Measurements from ENCODE around the gene MTCL3.

MTCL3 gene

DNA sequence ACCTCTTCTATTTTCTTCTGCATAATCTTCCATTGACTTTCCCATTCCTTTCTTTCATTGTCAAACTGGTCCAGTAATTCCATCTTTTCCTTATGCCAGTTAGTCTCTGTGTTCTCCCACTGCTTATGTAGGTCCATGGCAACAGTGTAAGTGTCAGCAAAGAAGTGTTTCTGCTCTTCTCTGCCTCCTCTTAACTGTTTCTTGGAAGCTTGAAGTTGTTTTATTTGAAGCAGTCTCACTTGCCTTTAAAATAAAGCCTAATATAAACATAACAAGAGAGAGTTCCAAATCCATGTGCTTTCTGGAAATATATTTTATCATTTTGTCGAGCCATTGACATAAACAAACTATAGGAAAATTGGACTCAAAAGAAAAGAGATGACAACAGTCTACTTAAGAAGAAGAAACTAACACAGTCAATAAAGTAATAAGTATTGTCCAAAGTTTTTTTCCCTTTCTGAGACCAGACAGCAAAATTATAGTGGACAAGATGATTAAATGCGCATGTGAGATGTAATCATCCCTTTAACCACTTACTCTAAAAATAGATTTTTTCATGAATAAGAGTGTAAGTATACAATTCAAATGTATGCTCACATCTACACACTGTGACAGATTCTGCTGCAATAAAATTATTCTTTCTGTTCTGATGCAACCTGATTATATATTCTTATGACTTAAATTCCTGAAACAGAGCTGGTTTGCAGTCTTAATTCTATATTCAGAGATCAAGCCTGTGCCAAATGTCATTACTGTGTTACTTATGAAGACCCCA is 65.1 kb downstream of the MTCL3 start:
- Histone ChIP-seq H3K4me1 (ENCODE audit: insufficient read depth) (peaks cover 3% of the 10 kb centered on the region), H3K9me2 (replicated peaks; ENCODE audit: insufficient read depth) (no peaks in the 10 kb centered on the region), H3K4me2 (peak overlapping the region; percentile 7), H3K27ac (peak overlapping the region; percentile 16), H3K79me2 (no peaks in the 10 kb centered on the region), H4K20me1 (ENCODE audit: insufficient read depth, poor library complexity, severe bottlenecking) (no peaks in the 10 kb centered on the region), H2AFZ (no peak overlapping the region), H3K9me3 (ENCODE audit: low read depth) (no peaks in the 10 kb centered on the region), H3K4me3 (no peak overlapping the region), H3K27me3 (no peaks in the 10 kb centered on the region), H3K36me3 (replicated peaks; ENCODE audit: insufficient read depth, low read depth) (no peaks in the 10 kb centered on the region)
- 62% methylated on average over 2 of the region's 2 CpGs for WGBS (ENCODE audit: low lambda C conversion rate, missing lambda C conversion rate)
- no peak for DNase-seq (ENCODE audit: low spot score)
- TF ChIP-seq EZH2phosphoT487 (IDR thresholded peaks at IDR 0.05; ENCODE audit: low read depth, severe bottlenecking, unreplicated experiment) (no peak), EZH2 (IDR thresholded peaks at IDR 0.05; ENCODE audit: borderline replicate concordance) (no peak)
- TF ChIP-seq, protein P1, sequence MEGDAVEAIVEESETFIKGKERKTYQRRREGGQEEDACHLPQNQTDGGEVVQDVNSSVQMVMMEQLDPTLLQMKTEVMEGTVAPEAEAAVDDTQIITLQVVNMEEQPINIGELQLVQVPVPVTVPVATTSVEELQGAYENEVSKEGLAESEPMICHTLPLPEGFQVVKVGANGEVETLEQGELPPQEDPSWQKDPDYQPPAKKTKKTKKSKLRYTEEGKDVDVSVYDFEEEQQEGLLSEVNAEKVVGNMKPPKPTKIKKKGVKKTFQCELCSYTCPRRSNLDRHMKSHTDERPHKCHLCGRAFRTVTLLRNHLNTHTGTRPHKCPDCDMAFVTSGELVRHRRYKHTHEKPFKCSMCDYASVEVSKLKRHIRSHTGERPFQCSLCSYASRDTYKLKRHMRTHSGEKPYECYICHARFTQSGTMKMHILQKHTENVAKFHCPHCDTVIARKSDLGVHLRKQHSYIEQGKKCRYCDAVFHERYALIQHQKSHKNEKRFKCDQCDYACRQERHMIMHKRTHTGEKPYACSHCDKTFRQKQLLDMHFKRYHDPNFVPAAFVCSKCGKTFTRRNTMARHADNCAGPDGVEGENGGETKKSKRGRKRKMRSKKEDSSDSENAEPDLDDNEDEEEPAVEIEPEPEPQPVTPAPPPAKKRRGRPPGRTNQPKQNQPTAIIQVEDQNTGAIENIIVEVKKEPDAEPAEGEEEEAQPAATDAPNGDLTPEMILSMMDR (IDR thresholded peaks at IDR 0.05; ENCODE audit: poor library complexity) = no peak

DNA sequence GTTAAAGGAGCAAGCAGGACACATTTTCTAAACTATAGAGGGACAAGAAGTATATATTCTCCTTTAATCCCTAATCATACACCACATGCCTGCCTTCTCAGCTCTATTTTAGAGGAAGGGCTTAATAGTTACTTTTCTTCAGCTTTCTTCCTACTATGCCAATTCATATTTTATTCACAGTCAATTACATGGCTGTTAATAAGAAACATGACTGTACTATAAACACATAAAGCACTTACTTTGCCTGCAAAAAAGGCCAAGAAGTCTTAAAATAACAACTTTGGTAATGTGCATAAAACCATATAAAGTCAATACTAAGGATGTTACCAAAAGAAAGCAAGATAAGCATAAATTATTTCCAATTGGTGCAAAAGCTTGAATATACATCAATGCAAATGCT is 66.3 kb downstream of the MTCL3 start:
- Histone ChIP-seq H3K27me3 (no peaks in the 10 kb centered on the region), H4K20me1 (ENCODE audit: insufficient read depth, poor library complexity, severe bottlenecking) (no peaks in the 10 kb centered on the region), H3K4me1 (ENCODE audit: insufficient read depth) (peaks cover 3% of the 10 kb centered on the region), H3K9me2 (replicated peaks; ENCODE audit: insufficient read depth) (no peaks in the 10 kb centered on the region), H2AFZ (no peak overlapping the region), H3K79me2 (no peaks in the 10 kb centered on the region), H3K4me3 (no peak overlapping the region), H3K36me3 (replicated peaks; ENCODE audit: insufficient read depth, low read depth) (no peaks in the 10 kb centered on the region), H3K9me3 (ENCODE audit: low read depth) (no peaks in the 10 kb centered on the region), H3K27ac (no peak overlapping the region), H3K4me2 (peak overlapping the region; percentile 7)
- TF ChIP-seq EZH2 (IDR thresholded peaks at IDR 0.05; ENCODE audit: borderline replicate concordance) (no peak), EZH2phosphoT487 (IDR thresholded peaks at IDR 0.05; ENCODE audit: low read depth, severe bottlenecking, unreplicated experiment) (no peak)
- TF ChIP-seq, protein P1 (IDR thresholded peaks at IDR 0.05; ENCODE audit: poor library complexity) = no peak
- no peak for DNase-seq (ENCODE audit: low spot score)

DNA sequence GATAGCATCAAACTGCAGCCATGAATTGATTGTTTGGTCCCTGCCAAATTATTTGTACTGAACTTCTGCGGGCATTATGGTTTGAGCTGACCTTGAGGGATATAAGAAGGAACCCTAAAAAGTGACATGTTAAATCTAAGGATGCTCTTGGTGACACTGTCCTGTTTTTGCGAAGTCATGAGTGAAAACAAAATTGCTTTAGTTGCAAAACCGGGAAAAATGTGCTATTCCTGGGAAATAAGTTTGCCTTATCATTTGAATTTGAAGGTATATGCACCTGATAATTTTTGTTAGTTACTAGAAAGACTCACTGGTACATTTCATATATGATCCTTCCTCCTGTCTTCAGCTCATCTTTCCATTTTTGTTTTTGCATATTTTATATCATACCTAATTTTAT is 67.7 kb downstream of the MTCL3 start:
- Histone ChIP-seq H3K4me1 (ENCODE audit: insufficient read depth) (peaks cover 3% of the 10 kb centered on the region), H2AFZ (no peak overlapping the region), H3K4me3 (no peak overlapping the region), H3K4me2 (no peak overlapping the region), H3K36me3 (replicated peaks; ENCODE audit: insufficient read depth, low read depth) (no peaks in the 10 kb centered on the region), H3K9me3 (ENCODE audit: low read depth) (no peaks in the 10 kb centered on the region), H3K9me2 (replicated peaks; ENCODE audit: insufficient read depth) (no peaks in the 10 kb centered on the region), H3K27me3 (no peaks in the 10 kb centered on the region), H3K79me2 (no peaks in the 10 kb centered on the region), H3K27ac (no peak overlapping the region), H4K20me1 (ENCODE audit: insufficient read depth, poor library complexity, severe bottlenecking) (no peaks in the 10 kb centered on the region)
- DNase-seq (ENCODE audit: low spot score) = no peak
- 98% methylated on average over 3 of the region's 3 CpGs for WGBS (ENCODE audit: low lambda C conversion rate, missing lambda C conversion rate)
- TF ChIP-seq EZH2 (IDR thresholded peaks at IDR 0.05; ENCODE audit: borderline replicate concordance) = no peak
- TF ChIP-seq, protein P1 (IDR thresholded peaks at IDR 0.05; ENCODE audit: poor library complexity) = no peak

DNA sequence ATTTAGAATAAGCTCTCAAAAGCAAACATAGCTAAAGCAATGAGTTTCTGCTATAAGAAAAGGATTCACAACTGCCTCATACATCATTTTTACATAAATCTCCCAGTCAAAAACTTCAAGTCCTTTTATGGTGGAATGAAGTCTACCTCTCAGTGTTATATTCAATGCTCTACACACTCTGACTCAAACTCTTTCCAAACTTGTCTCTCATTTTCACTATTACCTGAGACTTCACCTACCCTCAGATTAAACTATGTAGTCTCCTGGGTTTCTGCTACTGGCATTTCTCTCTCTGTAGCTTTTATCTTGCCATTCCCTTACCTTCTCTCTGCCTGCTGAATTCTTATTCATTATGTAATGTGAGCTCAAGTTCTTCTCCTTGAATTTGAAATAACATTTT is 71.4 kb downstream of the MTCL3 start:
- H2AFZ ChIP-seq = no peak overlapping the region
- no peak overlapping the region for H3K27ac ChIP-seq
- H3K9me2 ChIP-seq (replicated peaks; ENCODE audit: insufficient read depth) = no peaks in the 10 kb centered on the region
- no peaks in the 10 kb centered on the region for H3K79me2 ChIP-seq
- H4K20me1 ChIP-seq (ENCODE audit: insufficient read depth, poor library complexity, severe bottlenecking) = no peaks in the 10 kb centered on the region
- H3K9me3 ChIP-seq (ENCODE audit: low read depth) = no peaks in the 10 kb centered on the region
- no peak for DNase-seq (ENCODE audit: low spot score)
- TF ChIP-seq, protein P1 (IDR thresholded peaks at IDR 0.05; ENCODE audit: poor library complexity) = no peak
- TF ChIP-seq EZH2phosphoT487 (IDR thresholded peaks at IDR 0.05; ENCODE audit: low read depth, severe bottlenecking, unreplicated experiment) (no peak), EZH2 (IDR thresholded peaks at IDR 0.05; ENCODE audit: borderline replicate concordance) (no peak)
- no peaks in the 10 kb centered on the region for H3K4me1 ChIP-seq (ENCODE audit: insufficient read depth)
- no peaks in the 10 kb centered on the region for H3K36me3 ChIP-seq (replicated peaks; ENCODE audit: insufficient read depth, low read depth)
- no peak overlapping the region for H3K4me2 ChIP-seq
- H3K4me3 ChIP-seq = no peak overlapping the region
- no peaks in the 10 kb centered on the region for H3K27me3 ChIP-seq

All from hepatocyte (in vitro differentiated cells).